ENCODE results near the gene GRM6. TPM values are rescaled to one million over a fixed set of nuclear protein-coding genes. Genes with fewer than 3 reads are reported as not detected.

The GRM6 gene
- total and polyA plus RNA-seq, 2 donors from 2014 or later = not detected

- peak; percentile 97 to 99 (median 98) for DNase-seq
- peak within 1 kb of the TSS; percentile 33 to 87 (median 77) for H3K9ac ChIP-seq (ENCODE audit: low read length in 3 of 3)
- TF ChIP-seq, protein P1, sequence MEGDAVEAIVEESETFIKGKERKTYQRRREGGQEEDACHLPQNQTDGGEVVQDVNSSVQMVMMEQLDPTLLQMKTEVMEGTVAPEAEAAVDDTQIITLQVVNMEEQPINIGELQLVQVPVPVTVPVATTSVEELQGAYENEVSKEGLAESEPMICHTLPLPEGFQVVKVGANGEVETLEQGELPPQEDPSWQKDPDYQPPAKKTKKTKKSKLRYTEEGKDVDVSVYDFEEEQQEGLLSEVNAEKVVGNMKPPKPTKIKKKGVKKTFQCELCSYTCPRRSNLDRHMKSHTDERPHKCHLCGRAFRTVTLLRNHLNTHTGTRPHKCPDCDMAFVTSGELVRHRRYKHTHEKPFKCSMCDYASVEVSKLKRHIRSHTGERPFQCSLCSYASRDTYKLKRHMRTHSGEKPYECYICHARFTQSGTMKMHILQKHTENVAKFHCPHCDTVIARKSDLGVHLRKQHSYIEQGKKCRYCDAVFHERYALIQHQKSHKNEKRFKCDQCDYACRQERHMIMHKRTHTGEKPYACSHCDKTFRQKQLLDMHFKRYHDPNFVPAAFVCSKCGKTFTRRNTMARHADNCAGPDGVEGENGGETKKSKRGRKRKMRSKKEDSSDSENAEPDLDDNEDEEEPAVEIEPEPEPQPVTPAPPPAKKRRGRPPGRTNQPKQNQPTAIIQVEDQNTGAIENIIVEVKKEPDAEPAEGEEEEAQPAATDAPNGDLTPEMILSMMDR (IDR thresholded peaks at IDR 0.05; ENCODE audit: borderline replicate concordance, extremely low read depth, insufficient read depth) = no peak
- H3K4me1 ChIP-seq (ENCODE audit: control insufficient read depth in 2 of 3, insufficient read depth in 2 of 3, low read depth in 1 of 3, low read length in 3 of 3) = peaks cover 0 to 3% (median 2%) of the 10 kb centered on the region in 3 donors
- no peak for FAIRE-seq
- peak within 1 kb of the TSS; percentile 84 to 93 (median 86) for H3K4me3 ChIP-seq (ENCODE audit: low read length in 3 of 3)
- intact Hi-C loops (cut with DNase I) = no loop called here
- H3K27ac ChIP-seq (ENCODE audit: low read depth in 2 of 2, low read length in 2 of 2) = peak within 1 kb of the TSS; percentile 39 to 65
- H3K9me3 ChIP-seq (ENCODE audit: control insufficient read depth in 2 of 3, insufficient read depth in 1 of 3, low read length in 3 of 3) = peaks cover 7 to 70% (median 24%) of the 10 kb centered on the region in 3 donors
- H3K36me3 ChIP-seq (ENCODE audit: control insufficient read depth in 2 of 3, insufficient read depth in 3 of 3, low read length in 3 of 3) = no peaks in the 10 kb centered on the region
- no peaks in the 10 kb centered on the region for H3K27me3 ChIP-seq (ENCODE audit: control insufficient read depth, insufficient read depth, low read length)
Observed at GRCh38 chr5:178940569-178941360, 54.4 kb downstream of the GRM6 start, which contains the start of gene ZNF454. ZNF454 (plus strand) TSS chr5:178941198; CDS start chr5:178942792, 1,594 bp downstream.

- DNase-seq (peak in 1 of 5 donors; percentile 1), FAIRE-seq (no peak)
- no peak overlapping the region for H3K9ac ChIP-seq (ENCODE audit: low read length in 3 of 3)
- intact Hi-C loops (cut with DNase I) = no loop called here
- H3K9me3 ChIP-seq (ENCODE audit: control insufficient read depth in 2 of 3, insufficient read depth in 1 of 3, low read length in 3 of 3) = peaks cover 12 to 95% (median 70%) of the 10 kb centered on the region in 3 donors
- H3K4me3 ChIP-seq (ENCODE audit: low read length in 3 of 3) = peak overlapping the region in 2 of 3 donors; percentile 0 to 9
- H3K27me3 ChIP-seq (ENCODE audit: control insufficient read depth, insufficient read depth, low read length) = no peaks in the 10 kb centered on the region
- H3K4me1 ChIP-seq (ENCODE audit: control insufficient read depth in 2 of 3, insufficient read depth in 2 of 3, low read depth in 1 of 3, low read length in 3 of 3) = no peaks in the 10 kb centered on the region
- TF ChIP-seq, protein P1 (IDR thresholded peaks at IDR 0.05; ENCODE audit: borderline replicate concordance, extremely low read depth, insufficient read depth) = no peak
- H3K36me3 ChIP-seq (ENCODE audit: control insufficient read depth in 2 of 3, insufficient read depth in 3 of 3, low read length in 3 of 3) = peaks cover 3 to 28% (median 10%) of the 10 kb centered on the region in 3 donors
- no peak overlapping the region for H3K27ac ChIP-seq (ENCODE audit: low read depth in 2 of 2, low read length in 2 of 2)
Observed at GRCh38 chr5:178931846-178932760, 63.0 kb downstream of the GRM6 start.

Other genes starting within 250 kb of the GRM6 start
- gene ZNF354B, start 135.4 kb downstream of the GRM6 start, total RNA-seq = 18.3 TPM
- 6.4 TPM for gene ZNF354B, start 135.4 kb downstream of the GRM6 start, polyA plus RNA-seq (ENCODE audit: insufficient read depth, low read depth, low replicate concordance)
- gene ZFP2, start 99.4 kb downstream of the GRM6 start, total RNA-seq = 2.7 TPM
- gene ZFP2, start 99.4 kb downstream of the GRM6 start, polyA plus RNA-seq (ENCODE audit: insufficient read depth, low read depth, low replicate concordance) = 3.1 TPM
- gene ZNF454, start 54.1 kb downstream of the GRM6 start, total RNA-seq = 4.2 TPM
- 0.77 TPM for gene ZNF454, start 54.1 kb downstream of the GRM6 start, polyA plus RNA-seq (ENCODE audit: insufficient read depth, low read depth, low replicate concordance)
- gene ZNF879, start 28.5 kb upstream of the GRM6 start, total RNA-seq = 4.3 TPM
- 2.2 TPM for gene ZNF879, start 28.5 kb upstream of the GRM6 start, polyA plus RNA-seq (ENCODE audit: insufficient read depth, low read depth, low replicate concordance)
- 6.9 TPM for gene ZNF354C, start 65.1 kb upstream of the GRM6 start, total RNA-seq
- gene ZNF354C, start 65.1 kb upstream of the GRM6 start, polyA plus RNA-seq (ENCODE audit: insufficient read depth, low read depth, low replicate concordance) = 1.3 TPM

Measured in kidney (tissue), 14 donors.